ENCODE results near the gene NR6A1. TPM values are rescaled to one million over a fixed set of nuclear protein-coding genes. Genes with fewer than 3 reads are reported as not detected.

The NR6A1 gene
- total and polyA plus RNA-seq, 2 of the 8 experiments (the other 6 are each of a cell fraction or from before 2014, with no cell fraction given) = 93.2 to 237 TPM

DNA sequence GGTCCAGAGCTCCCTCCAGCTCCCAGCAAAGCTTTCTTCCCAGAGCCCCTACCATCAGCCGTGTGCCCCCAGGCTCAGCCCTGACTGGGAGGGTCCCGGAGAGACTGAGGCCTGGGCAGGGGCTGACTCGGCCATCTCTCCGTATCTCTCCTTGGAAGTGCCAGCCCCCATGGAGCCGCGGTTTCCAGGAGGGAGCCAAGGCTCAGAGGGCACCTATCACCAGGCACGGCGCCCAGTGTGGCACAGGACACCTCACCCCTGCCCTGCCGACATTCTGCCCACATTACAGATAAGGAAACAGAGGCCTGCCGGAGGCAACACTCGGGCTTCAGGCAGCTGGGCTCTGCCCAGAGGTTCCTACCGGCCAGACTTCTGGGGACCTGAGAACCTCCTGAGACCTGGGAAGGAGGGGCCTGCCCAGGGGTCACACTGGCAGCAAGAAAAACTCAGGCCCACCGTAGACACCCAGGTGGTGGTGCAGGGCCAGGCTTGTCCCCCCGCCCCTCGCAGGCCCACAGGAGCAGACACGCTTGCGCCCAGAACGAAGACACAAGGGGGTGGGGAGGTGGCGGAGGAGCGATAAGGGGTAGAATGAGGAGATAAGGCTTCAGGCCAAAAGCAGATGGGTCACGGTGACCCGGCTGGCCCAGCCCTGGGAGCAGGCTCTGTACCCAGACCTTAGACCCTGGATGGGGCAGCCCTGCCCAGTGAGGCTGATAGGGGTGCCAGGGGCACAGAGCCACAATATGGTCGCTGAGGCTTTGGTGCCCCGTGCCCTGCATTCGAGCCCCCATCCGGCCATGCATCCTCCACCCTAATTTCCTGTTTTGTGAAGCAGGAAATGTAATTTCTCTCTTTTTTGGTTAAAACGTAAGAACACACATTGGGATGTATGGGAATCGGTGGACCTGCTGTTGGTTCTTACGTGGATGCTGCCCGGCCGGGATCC, 275.7 kb downstream of the NR6A1 start (continued):
- TF ChIP-seq RNF2 (IDR thresholded peaks at IDR 0.05; ENCODE audit: borderline replicate concordance, low read depth, low read length, missing control alignments, poor library complexity, severe bottlenecking) (no peak), SUZ12 (IDR thresholded peaks at IDR 0.05; ENCODE audit: low read length) (no peak), TAF1 (IDR thresholded peaks at IDR 0.05; ENCODE audit: low read depth, low read length) (no peak), TAF7 (optimal IDR thresholded peaks at IDR 0.05; ENCODE audit: borderline replicate concordance, low read depth, low read length) (no peak), CBX8 (IDR thresholded peaks at IDR 0.05; ENCODE audit: borderline replicate concordance, low read depth, low read length) (no peak), CEBPB (IDR thresholded peaks at IDR 0.05; ENCODE audit: low read depth, low read length) (no peak)

Measured in H1 (cell line).